ENCODE measurements around the gene ATP1A3. TPM values are rescaled to one million over a fixed set of nuclear protein-coding genes. Genes with fewer than 3 reads are reported as not detected.
"Not testable (repeated sequence)": the region's sequence is repeated elsewhere in the genome, so short reads cannot be mapped to it uniquely, and the experiment has no call there.

ATP1A3 gene
- total and polyA plus RNA-seq, 12 donors, result 0.11 to 35.0 (median 5.7) TPM; not detected in 1

DNA sequence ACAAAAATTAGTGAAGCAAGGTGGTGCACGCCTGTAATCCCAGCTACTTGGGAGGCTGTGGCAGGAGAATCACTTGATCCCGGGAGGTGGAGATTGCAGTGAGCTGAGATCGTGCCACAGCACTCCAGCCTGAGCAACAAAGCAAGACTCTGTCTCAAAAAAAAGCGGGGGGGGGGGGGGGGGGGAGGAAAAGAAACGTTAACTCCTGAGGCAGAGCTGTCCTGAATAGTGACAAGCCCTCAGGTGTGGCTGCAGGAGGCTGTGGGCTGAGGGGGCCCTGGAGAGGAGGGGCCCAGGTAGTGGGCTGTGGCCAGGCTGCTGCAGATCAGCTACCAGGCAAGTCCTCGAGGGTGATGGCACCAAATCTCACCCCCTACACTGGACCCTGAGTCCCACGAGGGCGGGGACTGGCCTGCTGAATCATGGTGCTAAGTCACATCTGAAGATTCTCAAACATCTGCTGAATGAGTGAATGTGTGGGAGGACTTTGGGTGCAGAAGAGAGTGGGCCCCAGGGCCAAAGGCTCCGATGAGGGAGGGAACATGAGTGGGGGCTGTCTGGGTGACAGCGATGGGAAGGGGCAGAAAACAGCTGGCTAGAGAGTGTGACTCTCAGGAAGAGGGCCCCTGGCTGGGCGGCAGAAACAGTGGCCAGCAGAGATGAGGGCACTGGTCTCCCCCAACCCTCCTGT, 24.6 kb upstream of the ATP1A3 start:
- Histone ChIP-seq H3K36me3 (replicated peaks in 1 of 2) (no peaks in the 10 kb centered on the region), H3K4me3 (no peak overlapping the region), H3K4me1 (replicated peaks in 1 of 2) (no peaks in the 10 kb centered on the region), H3K27ac (no peak overlapping the region), H3K27me3 (no peaks in the 10 kb centered on the region), H3K9me3 (replicated peaks in 1 of 3) (no peaks in the 10 kb centered on the region)
- DNase-seq, result no peak
- TF ChIP-seq, protein P1, sequence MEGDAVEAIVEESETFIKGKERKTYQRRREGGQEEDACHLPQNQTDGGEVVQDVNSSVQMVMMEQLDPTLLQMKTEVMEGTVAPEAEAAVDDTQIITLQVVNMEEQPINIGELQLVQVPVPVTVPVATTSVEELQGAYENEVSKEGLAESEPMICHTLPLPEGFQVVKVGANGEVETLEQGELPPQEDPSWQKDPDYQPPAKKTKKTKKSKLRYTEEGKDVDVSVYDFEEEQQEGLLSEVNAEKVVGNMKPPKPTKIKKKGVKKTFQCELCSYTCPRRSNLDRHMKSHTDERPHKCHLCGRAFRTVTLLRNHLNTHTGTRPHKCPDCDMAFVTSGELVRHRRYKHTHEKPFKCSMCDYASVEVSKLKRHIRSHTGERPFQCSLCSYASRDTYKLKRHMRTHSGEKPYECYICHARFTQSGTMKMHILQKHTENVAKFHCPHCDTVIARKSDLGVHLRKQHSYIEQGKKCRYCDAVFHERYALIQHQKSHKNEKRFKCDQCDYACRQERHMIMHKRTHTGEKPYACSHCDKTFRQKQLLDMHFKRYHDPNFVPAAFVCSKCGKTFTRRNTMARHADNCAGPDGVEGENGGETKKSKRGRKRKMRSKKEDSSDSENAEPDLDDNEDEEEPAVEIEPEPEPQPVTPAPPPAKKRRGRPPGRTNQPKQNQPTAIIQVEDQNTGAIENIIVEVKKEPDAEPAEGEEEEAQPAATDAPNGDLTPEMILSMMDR (IDR thresholded peaks at IDR 0.05), result no peak
- no peak for TF ChIP-seq POLR2A (IDR thresholded peaks at IDR 0.05)
- 71 to 87% (median 78%) methylated on average over 6 to 10 of the region's 11 CpGs for WGBS, 4 donors
- intact Hi-C loops (cut with DNase I), result no loop called here

DNA sequence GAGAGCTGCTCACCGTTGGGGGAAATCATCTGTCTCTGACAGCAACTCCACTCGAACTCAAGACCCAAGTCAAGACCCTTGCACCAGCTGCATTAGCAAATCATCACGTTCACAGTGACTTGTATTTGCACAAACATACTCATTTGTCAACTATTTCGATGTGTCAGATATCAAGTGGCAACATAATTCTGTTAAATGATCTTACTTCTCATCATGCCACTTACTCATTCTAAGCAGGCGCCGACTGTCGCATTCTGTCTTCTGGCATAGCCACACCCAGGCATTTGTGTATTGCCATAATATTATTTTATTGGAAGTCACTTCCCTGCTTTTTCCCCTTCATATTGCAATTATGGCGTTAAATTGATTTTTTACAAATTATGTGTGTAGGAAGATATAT, 23.0 kb upstream of the ATP1A3 start:
- no peak for DNase-seq
- TF ChIP-seq, protein P1 (IDR thresholded peaks at IDR 0.05), result no peak
- TF ChIP-seq POLR2A (IDR thresholded peaks at IDR 0.05), result no peak
- H3K4me1 ChIP-seq (replicated peaks in 1 of 2), result no peaks in the 10 kb centered on the region
- H3K27ac ChIP-seq, result no peak overlapping the region
- no peaks in the 10 kb centered on the region for H3K27me3 ChIP-seq
- no peak overlapping the region for H3K4me3 ChIP-seq
- H3K9me3 ChIP-seq (replicated peaks in 1 of 3), result no peaks in the 10 kb centered on the region
- WGBS, 4 donors, result 72 to 78% (median 77%) methylated on average over 8 of the region's 8 CpGs
- no peaks in the 10 kb centered on the region for H3K36me3 ChIP-seq (replicated peaks in 1 of 2)
- intact Hi-C loops (cut with DNase I), result no loop called here

DNA sequence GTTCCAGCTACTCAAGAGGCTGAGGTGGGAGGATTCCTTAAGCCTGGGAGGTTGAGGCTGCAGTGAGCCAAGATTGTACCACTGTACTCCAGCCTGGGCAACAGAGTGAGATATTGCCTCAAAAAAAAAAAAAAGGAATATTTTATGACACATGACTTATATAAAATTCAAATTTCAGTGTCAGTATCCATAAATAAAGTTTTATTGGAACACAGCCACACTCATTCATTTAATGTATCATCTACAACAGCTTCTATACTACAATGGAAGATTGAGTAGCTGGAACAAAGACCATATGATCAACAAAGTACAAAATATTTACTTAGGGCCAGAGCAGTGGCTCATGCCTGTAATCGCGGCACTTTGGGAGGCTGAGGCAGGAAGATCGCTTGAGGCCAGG, 18.7 kb upstream of the ATP1A3 start:
- DNase-seq; H3K27ac ChIP-seq; intact Hi-C loops (cut with DNase I); H3K4me1 ChIP-seq (replicated peaks in 1 of 2); H3K4me3 ChIP-seq; H3K9me3 ChIP-seq (replicated peaks in 1 of 3); H3K27me3 ChIP-seq; H3K36me3 ChIP-seq (replicated peaks in 1 of 2): not testable (repeated sequence)
- WGBS, 4 donors, result 88 to 98% (median 95%) methylated on average over 3 of the region's 3 CpGs

DNA sequence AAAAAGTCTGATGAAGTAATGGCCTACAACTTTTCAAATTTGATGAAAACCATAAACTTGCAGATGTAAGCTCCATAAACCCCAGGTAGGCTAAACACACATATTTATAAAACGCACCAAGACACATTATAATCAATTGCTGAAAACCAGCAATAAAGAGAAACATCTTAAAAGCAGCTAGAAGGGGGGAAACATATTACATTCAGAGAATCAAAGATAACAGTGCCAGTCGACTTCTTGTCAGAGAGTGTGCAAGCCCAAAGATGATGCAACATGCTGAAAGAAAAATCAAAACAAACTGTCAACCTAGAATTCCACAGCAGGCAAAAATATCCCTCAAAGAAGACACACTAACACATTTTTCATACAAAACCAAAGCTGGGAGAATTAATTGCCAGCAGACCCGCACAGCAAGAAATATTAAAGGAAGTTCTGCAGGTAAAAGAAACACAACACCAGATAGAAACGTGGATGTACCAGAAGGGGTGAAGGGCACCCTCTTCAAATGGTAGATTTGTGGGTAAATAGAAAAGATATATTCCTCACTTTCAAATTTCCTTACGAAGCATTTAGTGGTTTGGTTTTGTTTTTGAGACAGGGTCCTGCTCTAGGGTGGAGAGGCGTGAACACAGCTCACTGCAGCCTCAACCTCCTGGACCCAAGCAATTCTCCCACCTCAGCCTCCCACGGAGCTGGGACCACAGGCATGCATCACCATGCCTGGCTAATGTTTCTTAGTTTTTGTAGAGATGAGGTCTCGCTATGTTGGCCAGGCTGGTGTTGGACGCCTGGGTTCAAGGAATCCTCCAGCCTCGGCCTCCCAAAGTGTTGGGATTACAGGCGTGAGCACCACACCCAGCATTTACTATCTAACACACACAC, 16.5 kb upstream of the ATP1A3 start:
- no peaks in the 10 kb centered on the region for H3K9me3 ChIP-seq (replicated peaks in 1 of 3)
- 62 to 78% (median 66%) methylated on average over 9 to 11 of the region's 11 CpGs for WGBS, 4 donors
- no peak for DNase-seq
- H3K4me1 ChIP-seq (replicated peaks in 1 of 2), result no peaks in the 10 kb centered on the region
- no peaks in the 10 kb centered on the region for H3K27me3 ChIP-seq
- TF ChIP-seq POLR2A (IDR thresholded peaks at IDR 0.05), result no peak
- TF ChIP-seq, protein P1 (IDR thresholded peaks at IDR 0.05), result no peak
- H3K27ac ChIP-seq, result no peak overlapping the region
- intact Hi-C loops (cut with DNase I), result no loop called here
- no peak overlapping the region for H3K4me3 ChIP-seq
- H3K36me3 ChIP-seq (replicated peaks in 1 of 2), result no peaks in the 10 kb centered on the region

Measured in adrenal gland (tissue), 12 donors.